Neural progenitor cell (in vitro differentiated cells): ENCODE measurements around the gene KLHL17. TPM values are rescaled to one million over a fixed set of nuclear protein-coding genes. Genes with fewer than 3 reads are reported as not detected.

Source experiments
- DNase-seq: peaks from one replicate; pipeline ENCODE4 v3.0.0-alpha.2; 2016; ENCODE audit warnings: low spot score
- H2AFZ ChIP-seq: fragments of 200-600 bp; sonication (generic); replicated peaks from 2 replicates; pipeline ENCODE4 v1.6.1; 2016; ENCODE audit warnings: antibody characterized with exemption
- H3F3A ChIP-seq: fragments of 200-600 bp; sonication (generic); 2 replicates; pipeline ENCODE4 v1.6.1; 2016; ENCODE audit warnings: antibody characterized with exemption, low read depth
- H3K27ac ChIP-seq: fragments of 200-600 bp; sonication (generic); 2 replicates; pipeline ENCODE4 v1.5.1; 2016; ENCODE audit warnings: mild to moderate bottlenecking
- H3K27me3 ChIP-seq: fragments of 200-600 bp; sonication (generic); 2 replicates; pipeline ENCODE4 v1.6.1; 2016; ENCODE audit warnings: mild to moderate bottlenecking, moderate library complexity
- H3K36me3 ChIP-seq: fragments of 200-600 bp; sonication (generic); 2 replicates; pipeline ENCODE4 v1.5.1; 2016
- H3K4me1 ChIP-seq: fragments of 200-600 bp; sonication (generic); 2 replicates; pipeline ENCODE4 v1.6.1; 2016; ENCODE audit warnings: mixed run types
- H3K4me2 ChIP-seq: fragments of 200-600 bp; sonication (generic); 2 replicates; pipeline ENCODE4 v1.6.1; 2016
- H3K4me3 ChIP-seq: fragments of 200-600 bp; sonication (generic); 2 replicates; pipeline ENCODE4 v1.5.1; 2016
- H3K79me2 ChIP-seq: fragments of 200-600 bp; sonication (generic); 2 replicates; pipeline ENCODE4 v1.6.1; 2016; ENCODE audit warnings: low read depth
- H3K9ac ChIP-seq: fragments of 200-600 bp; sonication (generic); 2 replicates; pipeline ENCODE4 v1.6.1; 2016
- H3K9me3 ChIP-seq: fragments of 200-600 bp; sonication (generic); 2 replicates; pipeline ENCODE4 v1.5.1; 2016; ENCODE audit warnings: low read depth
- H4K20me1 ChIP-seq: fragments of 200-600 bp; sonication (generic); 2 replicates; pipeline ENCODE4 v1.6.1; 2016; ENCODE audit warnings: low read depth
- H3K27ac Mint-ChIP-seq: 3 replicates; pipeline ENCODE4 v1.8.0; 2021; ENCODE audit warnings: mixed read lengths
- H3K27me3 Mint-ChIP-seq: 2 replicates; pipeline ENCODE4 v1.8.0; 2022; ENCODE audit warnings: low read depth, mild to moderate bottlenecking, inconsistent platforms, moderate library complexity, mixed read lengths; ENCODE audit not compliant: insufficient read depth
- H3K36me3 Mint-ChIP-seq: 3 replicates; pipeline ENCODE4 v1.8.0; 2021; ENCODE audit warnings: mixed read lengths
- H3K4me1 Mint-ChIP-seq: 3 replicates; pipeline ENCODE4 v1.8.0; 2021; ENCODE audit warnings: mixed read lengths
- H3K4me3 Mint-ChIP-seq: 3 replicates; pipeline ENCODE4 v1.8.0; 2021; ENCODE audit warnings: mild to moderate bottlenecking, moderate library complexity, mixed read lengths
- H3K9me3 Mint-ChIP-seq: 3 replicates; pipeline ENCODE4 v1.8.0; 2020; ENCODE audit warnings: mixed read lengths
- CTCF ChIP-seq: fragments of 200-600 bp; sonication (generic); IDR thresholded peaks from 2 replicates; pipeline ENCODE4 v1.5.1; 2017; ENCODE audit warnings: antibody characterized with exemption, mild to moderate bottlenecking
- EZH2 ChIP-seq: fragments of 200-600 bp; sonication (generic); IDR thresholded peaks from 2 replicates; pipeline ENCODE4 v1.6.1; 2017; ENCODE audit warnings: antibody characterized with exemption, mild to moderate bottlenecking, moderate library complexity
- EZH2phosphoT487 ChIP-seq: fragments of 200-600 bp; sonication (generic); IDR thresholded peaks from 2 replicates; pipeline ENCODE4 v1.6.1; 2017; ENCODE audit warnings: antibody characterized with exemption
- total RNA-seq: library from RNA; depleted of rRNA; stranded (reverse); fragments of >200 nt; gene quantifications from 2 replicates; pipeline ENCODE4 v1.2.3, GENCODE V29; 2015; ENCODE audit warnings: low replicate concordance

The KLHL17 gene
- total RNA-seq, 1 donor from 2014 or later: 10.7 TPM

- Histone ChIP-seq H3K9me3 (no peaks in the 10 kb centered on the region), H3K9ac (no peak overlapping the region), H3K36me3 (no peaks in the 10 kb centered on the region), H2AFZ (peak overlapping the region; percentile 81), H4K20me1 (peaks cover 39% of the 10 kb centered on the region), H3K4me1 (peaks cover 5% of the 10 kb centered on the region), H3F3A (peaks cover 13% of the 10 kb centered on the region), H3K4me3 (peak overlapping the region; percentile 62), H3K79me2 (no peaks in the 10 kb centered on the region), H3K4me2 (peak overlapping the region; percentile 97), H3K27me3 (peaks cover 74% of the 10 kb centered on the region), H3K27ac (no peak overlapping the region)
- Mint-ChIP-seq H3K36me3 (peaks cover 4% of the 10 kb centered on the region), H3K4me3 (peak overlapping the region; percentile 35), H3K4me1 (no peaks in the 10 kb centered on the region), H3K27ac (no peak overlapping the region), H3K27me3 (peaks cover 44% of the 10 kb centered on the region), H3K9me3 (peaks cover 2% of the 10 kb centered on the region)
- TF ChIP-seq EZH2 (peak; percentile 94), CTCF (no peak), EZH2phosphoT487 (peak; percentile 74)
- peak; percentile 70 for DNase-seq
Observed at GRCh38 chr1:966704-967300, 6.4 kb downstream of the KLHL17 start.

GRCh38 chr1:967466-968343, 7.3 kb downstream of the KLHL17 start:
- H3K27me3 ChIP-seq: peaks cover 80% of the 10 kb centered on the region
- Mint-ChIP-seq H3K36me3 (peaks cover 2% of the 10 kb centered on the region), H3K27ac (no peak overlapping the region), H3K9me3 (peaks cover 2% of the 10 kb centered on the region), H3K27me3 (peaks cover 48% of the 10 kb centered on the region), H3K4me3 (no peak overlapping the region), H3K4me1 (no peaks in the 10 kb centered on the region)
- H3K4me3 ChIP-seq: no peak overlapping the region
- peaks cover 5% of the 10 kb centered on the region for H3K4me1 ChIP-seq
- H3K27ac ChIP-seq: no peak overlapping the region
- no peak for DNase-seq
- no peak for TF ChIP-seq EZH2phosphoT487
- no peak for TF ChIP-seq CTCF
- no peak for TF ChIP-seq EZH2
- peaks cover 38% of the 10 kb centered on the region for H4K20me1 ChIP-seq
- no peaks in the 10 kb centered on the region for H3K36me3 ChIP-seq
- peaks cover 13% of the 10 kb centered on the region for H3F3A ChIP-seq
- no peak overlapping the region for H3K4me2 ChIP-seq
- no peaks in the 10 kb centered on the region for H3K9me3 ChIP-seq
- no peak overlapping the region for H2AFZ ChIP-seq
- no peaks in the 10 kb centered on the region for H3K79me2 ChIP-seq
- H3K9ac ChIP-seq: no peak overlapping the region

GRCh38 chr1:969260-969855, 9.0 kb downstream of the KLHL17 start:
- Mint-ChIP-seq H3K27me3 (peaks cover 50% of the 10 kb centered on the region), H3K36me3 (peaks cover 2% of the 10 kb centered on the region)
- no peaks in the 10 kb centered on the region for H3K9me3 ChIP-seq

More at GRCh38 chr1:969260-969855, 9.0 kb downstream of the KLHL17 start:
- Histone ChIP-seq H3K27me3 (peaks cover 96% of the 10 kb centered on the region), H3F3A (peaks cover 13% of the 10 kb centered on the region), H3K4me2 (no peak overlapping the region), H3K36me3 (no peaks in the 10 kb centered on the region), H3K4me1 (peaks cover 5% of the 10 kb centered on the region), H3K27ac (no peak overlapping the region), H3K9ac (no peak overlapping the region), H2AFZ (no peak overlapping the region), H3K79me2 (no peaks in the 10 kb centered on the region), H3K4me3 (no peak overlapping the region), H4K20me1 (peaks cover 32% of the 10 kb centered on the region)
- DNase-seq: no peak
- Mint-ChIP-seq H3K27ac (peak overlapping the region; percentile 81), H3K4me3 (peak overlapping the region; percentile 50), H3K4me1 (no peaks in the 10 kb centered on the region), H3K9me3 (peaks cover 2% of the 10 kb centered on the region)
- TF ChIP-seq EZH2phosphoT487: no peak
